Measurements from ENCODE around the gene FKBP5. TPM values are rescaled to one million over a fixed set of nuclear protein-coding genes. Genes with fewer than 3 reads are reported as not detected.
"Not testable (repeated sequence)": the region's sequence is repeated elsewhere in the genome, so short reads cannot be mapped to it uniquely, and the experiment has no call there.

Gene FKBP5
- total RNA-seq, 1 donor from 2014 or later: 112 TPM

GRCh38 chr6:35543459-35544193 is 145.1 kb downstream of the FKBP5 start:
- Histone ChIP-seq H3K4me3 (no peak overlapping the region), H3K36me3 (no peaks in the 10 kb centered on the region), H3K27ac (no peak overlapping the region), H3K27me3 (no peaks in the 10 kb centered on the region), H3K4me1 (no peaks in the 10 kb centered on the region), H3K9me3 (peaks cover 0 to 10% of the 10 kb centered on the region in 2 donors)
- no peak for DNase-seq (ENCODE audit: low spot score in 2 of 2)
- intact Hi-C loops (cut with DNase I): no loop called here
- TF ChIP-seq CTCF (IDR thresholded peaks at IDR 0.05): no peak

DNA sequence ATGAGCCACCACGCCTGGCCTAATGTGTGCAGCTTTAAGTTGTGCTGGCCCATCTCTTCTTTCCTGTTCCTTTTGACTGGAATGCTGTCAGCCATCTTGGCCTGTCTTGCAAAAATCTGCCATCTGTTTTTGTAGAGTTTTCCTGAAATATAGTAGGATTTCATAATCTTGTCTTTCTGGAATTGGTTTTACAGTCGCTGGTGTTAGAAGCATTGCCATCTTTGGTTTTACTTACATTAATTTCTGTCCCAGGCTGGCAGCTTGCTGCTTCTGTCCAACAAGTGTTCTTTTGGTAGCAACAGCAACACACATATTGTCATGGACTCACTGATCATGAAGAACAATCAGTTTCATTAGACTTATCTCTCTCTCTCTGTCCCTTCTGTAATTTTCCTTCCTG is 146.9 kb downstream of the FKBP5 start:
- intact Hi-C loops (cut with DNase I): no loop called here
- Histone ChIP-seq H3K4me3 (no peak overlapping the region), H3K9me3 (peaks cover 0 to 10% of the 10 kb centered on the region in 2 donors), H3K27ac (no peak overlapping the region), H3K36me3 (no peaks in the 10 kb centered on the region), H3K27me3 (no peaks in the 10 kb centered on the region), H3K4me1 (no peaks in the 10 kb centered on the region)
- TF ChIP-seq CTCF (IDR thresholded peaks at IDR 0.05): no peak
- no peak for DNase-seq (ENCODE audit: low spot score in 2 of 2)

- Histone ChIP-seq H3K4me3 (no peak overlapping the region), H3K27ac (no peak overlapping the region), H3K9me3 (peaks cover 0 to 10% of the 10 kb centered on the region in 2 donors), H3K36me3 (no peaks in the 10 kb centered on the region), H3K4me1 (no peaks in the 10 kb centered on the region), H3K27me3 (no peaks in the 10 kb centered on the region)
- no peak for DNase-seq (ENCODE audit: low spot score in 2 of 2)
- intact Hi-C loops (cut with DNase I): no loop called here
- no peak for TF ChIP-seq CTCF (IDR thresholded peaks at IDR 0.05)
Measured at GRCh38 chr6:35539223-35539622, 149.5 kb downstream of the FKBP5 start.

GRCh38 chr6:35535847-35536246 is 152.9 kb downstream of the FKBP5 start:
- H3K4me1 ChIP-seq; H3K9me3 ChIP-seq; intact Hi-C loops (cut with DNase I); H3K27me3 ChIP-seq; DNase-seq (ENCODE audit: low spot score in 2 of 2); H3K27ac ChIP-seq; H3K36me3 ChIP-seq; H3K4me3 ChIP-seq: not testable (repeated sequence)

DNA sequence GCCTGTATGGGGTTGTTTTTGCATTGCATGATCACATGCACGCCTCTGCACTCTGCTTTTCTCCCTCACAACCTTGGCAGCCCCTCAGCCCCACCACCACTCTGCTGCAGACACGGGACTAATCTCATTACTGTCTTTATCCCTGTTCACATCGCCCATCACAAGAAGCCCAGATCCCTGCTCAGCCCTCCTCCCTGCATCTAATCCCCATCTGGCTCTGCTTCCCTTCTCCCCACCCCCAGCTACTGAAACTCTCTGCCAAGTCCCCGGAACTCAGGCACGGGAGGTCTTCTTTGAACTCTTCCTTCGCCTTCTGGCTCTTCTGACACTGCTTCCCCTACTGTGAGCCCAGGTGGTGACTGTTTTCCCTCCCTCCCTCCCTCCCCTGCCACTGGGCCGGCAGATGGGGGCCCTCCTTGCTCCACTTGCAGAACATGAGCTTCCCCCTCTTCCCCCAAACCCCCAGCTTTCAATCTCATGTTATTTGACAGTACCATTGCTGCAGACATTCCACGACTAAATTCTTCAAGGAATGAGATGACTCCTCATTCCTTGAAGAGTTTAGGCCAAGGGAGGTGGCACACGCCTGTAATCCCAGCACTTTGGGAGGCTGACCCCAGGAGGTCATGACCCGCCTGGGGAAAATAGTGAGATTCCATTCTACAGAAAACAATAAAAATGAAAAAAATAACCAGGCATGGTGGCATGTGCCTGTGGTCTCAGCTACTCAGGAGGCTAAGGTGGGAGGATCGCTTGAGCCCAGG is 154.1 kb downstream of the FKBP5 start:
- no peaks in the 10 kb centered on the region for H3K4me1 ChIP-seq

More for the DNA sequence above, 154.1 kb downstream of the FKBP5 start:
- DNase-seq (ENCODE audit: low spot score in 2 of 2): no peak
- Histone ChIP-seq H3K27ac (no peak overlapping the region), H3K27me3 (no peaks in the 10 kb centered on the region), H3K9me3 (no peaks in the 10 kb centered on the region), H3K4me3 (no peak overlapping the region), H3K36me3 (no peaks in the 10 kb centered on the region)
- intact Hi-C loops (cut with DNase I): no loop called here
- no peak for TF ChIP-seq CTCF (IDR thresholded peaks at IDR 0.05)
